PC-3 (cell line): ENCODE results near the gene EYS. TPM values are rescaled to one million over a fixed set of nuclear protein-coding genes. Genes with fewer than 3 reads are reported as not detected.

Experiments
- ATAC-seq: fragments of 200-7000 bp; cut with Tn5 transposase; 2 replicates; pipeline ENCODE4 v1.9.1; 2020; ENCODE audit warnings: mild to moderate bottlenecking, moderate library complexity
- BruUV-seq: library from RNA; stranded (reverse); fragments of 400-500 nt; replicated peaks from 2 replicates; lab custom pipeline; 2021; lab: Mats Ljungman, UMichigan
- CTCF ChIA-PET: fragments of 300-600 bp; sonication (Branson Sonifier 250); formaldehyde crosslinking; loops from one replicate; lab custom pipeline; 2022; ENCODE audit warnings: antibody characterized with exemption; lab: Charles Lee
- POLR2A ChIA-PET: fragments of 300-600 bp; sonication (Branson Sonifier 250); formaldehyde crosslinking; loops from one replicate; lab custom pipeline; 2022; ENCODE audit warnings: antibody characterized with exemption; ENCODE audit not compliant: unreplicated experiment; lab: Charles Lee
- DNase-seq: peaks from one replicate; pipeline ENCODE4 v3.0.0-alpha.2; 2015
- H2AFZ ChIP-seq: fragments of 300-600 bp; sonication (generic); 2 replicates; pipeline ENCODE4 v1.6.0; 2016; ENCODE audit warnings: antibody characterized with exemption, low read length
- H3F3A ChIP-seq: fragments of 300-600 bp; sonication (generic); one replicate; pipeline ENCODE4 v1.6.0; 2017; ENCODE audit warnings: antibody characterized with exemption, low read length, control low read depth, mild to moderate bottlenecking; ENCODE audit not compliant: unreplicated experiment
- H3K27ac ChIP-seq: fragments of 300-600 bp; sonication (generic); 2 replicates; pipeline ENCODE4 v1.5.1; 2016; ENCODE audit warnings: mild to moderate bottlenecking, low read length
- H3K27me3 ChIP-seq: fragments of 300-600 bp; sonication (generic); 2 replicates; pipeline ENCODE4 v1.6.1; 2016; ENCODE audit warnings: low read length, mixed read lengths
- H3K36me3 ChIP-seq: fragments of 300-600 bp; sonication (generic); 2 replicates; pipeline ENCODE4 v1.6.1; 2016; ENCODE audit warnings: low read depth, mixed run types, low read length, mixed read lengths
- H3K4me1 ChIP-seq: fragments of 300-600 bp; sonication (generic); 2 replicates; pipeline ENCODE4 v1.5.1; 2016; ENCODE audit warnings: low read length; ENCODE audit not compliant: insufficient read depth
- H3K4me2 ChIP-seq: fragments of 300-600 bp; sonication (generic); 2 replicates; pipeline ENCODE4 v1.6.0; 2016; ENCODE audit warnings: low read length
- H3K4me3 ChIP-seq: fragments of 300-600 bp; sonication (generic); 2 replicates; pipeline ENCODE4 v1.5.1; 2016; ENCODE audit warnings: mild to moderate bottlenecking, low read length, mixed read lengths
- H3K79me2 ChIP-seq: fragments of 300-600 bp; sonication (generic); 2 replicates; pipeline ENCODE4 v1.6.1; 2017; ENCODE audit warnings: low read length, mixed read lengths
- H3K9ac ChIP-seq: fragments of 300-600 bp; sonication (generic); 2 replicates; pipeline ENCODE4 v1.6.0; 2016; ENCODE audit warnings: mild to moderate bottlenecking, low read length
- H3K9me2 ChIP-seq: fragments of 300-600 bp; sonication (generic); replicated peaks from 2 replicates; pipeline ENCODE4 v1.6.1; 2016; ENCODE audit warnings: mixed run types, low read length, mixed read lengths
- H3K9me3 ChIP-seq: fragments of 300-600 bp; sonication (generic); 2 replicates; pipeline ENCODE4 v1.6.1; 2016; ENCODE audit warnings: low read length, mixed read lengths
- H4K20me1 ChIP-seq: fragments of 300-600 bp; sonication (generic); 2 replicates; pipeline ENCODE4 v1.6.1; 2016; ENCODE audit warnings: low read length, mixed read lengths
- CTCF ChIP-seq: fragments of 300-600 bp; sonication (generic); conservative IDR thresholded peaks from 2 replicates; pipeline ENCODE4 v1.5.1; 2017; ENCODE audit warnings: antibody characterized with exemption, low read depth, mild to moderate bottlenecking, low read length
- EZH2 ChIP-seq: fragments of 300-600 bp; sonication (generic); IDR thresholded peaks from one replicate; pipeline ENCODE4 v1.6.1; 2017; ENCODE audit warnings: antibody characterized with exemption, mild to moderate bottlenecking, low read length; ENCODE audit not compliant: unreplicated experiment
- EZH2phosphoT487 ChIP-seq: fragments of 300-600 bp; sonication (generic); IDR thresholded peaks from 2 replicates; pipeline ENCODE4 v1.6.1; 2018; ENCODE audit warnings: mild to moderate bottlenecking, antibody characterized with exemption, low read length, borderline replicate concordance
- intact Hi-C: fragments of 100-400 bp; cut with micrococcal nuclease; formaldehyde crosslinking; loops from 2 replicates; pipeline ENCODE4 v1.9.0; 2023
- total RNA-seq: library from RNA; depleted of rRNA; stranded (reverse); fragments of >200 nt; gene quantifications from 2 replicates; pipeline ENCODE4 v1.2.3, GENCODE V29; 2014

Gene EYS
- total RNA-seq, 1 experiment from 2014 or later = 0.07 TPM

- ATAC-seq = no peak
- BruUV-seq = no TSS peak
- POLR2A ChIA-PET = interaction anchor here (0.5 kb wide), 1 partner anchor 483 kb away, joined by 4 read pairs; no protein-coding TSS in a partner anchor
Observed at GRCh38 chr6:64622944-64623343, 1084.1 kb downstream of the EYS start.

GRCh38 chr6:64602993-64603392 lies 1104.0 kb downstream of the EYS start:
- H3K36me3 ChIP-seq = no peaks in the 10 kb centered on the region
- intact Hi-C loops = no loop called here
- no peaks in the 10 kb centered on the region for H3K27me3 ChIP-seq
- H3K27ac ChIP-seq = no peak overlapping the region
- no peaks in the 10 kb centered on the region for H3K9me2 ChIP-seq
- TF ChIP-seq CTCF (no peak), EZH2phosphoT487 (no peak), EZH2 (no peak)
- DNase-seq (no peak), ATAC-seq (no peak)
- H3K9ac ChIP-seq = no peak overlapping the region
- no peak overlapping the region for H2AFZ ChIP-seq
- H3K4me2 ChIP-seq = no peak overlapping the region
- no peaks in the 10 kb centered on the region for H3K9me3 ChIP-seq
- H3F3A ChIP-seq = no peaks in the 10 kb centered on the region
- no peak overlapping the region for H3K4me3 ChIP-seq
- no peaks in the 10 kb centered on the region for H4K20me1 ChIP-seq
- POLR2A ChIA-PET = no interaction called here
- CTCF ChIA-PET = no interaction called here
- no TSS peak for BruUV-seq
- H3K79me2 ChIP-seq = no peaks in the 10 kb centered on the region
- no peaks in the 10 kb centered on the region for H3K4me1 ChIP-seq

More at GRCh38 chr6:64622944-64623343, 1084.1 kb downstream of the EYS start:
- Histone ChIP-seq H2AFZ (no peak overlapping the region), H3K9me3 (no peaks in the 10 kb centered on the region), H4K20me1 (no peaks in the 10 kb centered on the region), H3K27ac (no peak overlapping the region), H3K36me3 (no peaks in the 10 kb centered on the region), H3F3A (no peaks in the 10 kb centered on the region), H3K79me2 (no peaks in the 10 kb centered on the region), H3K4me1 (no peaks in the 10 kb centered on the region), H3K4me3 (no peak overlapping the region), H3K4me2 (no peak overlapping the region), H3K9ac (no peak overlapping the region), H3K9me2 (no peaks in the 10 kb centered on the region), H3K27me3 (no peaks in the 10 kb centered on the region)
- TF ChIP-seq EZH2phosphoT487 (no peak), EZH2 (no peak), CTCF (no peak)
- no peak for DNase-seq
- intact Hi-C loops = no loop called here
- CTCF ChIA-PET = no interaction called here

GRCh38 chr6:64591676-64592036 lies 1115.4 kb downstream of the EYS start:
- no peak overlapping the region for H3K4me3 ChIP-seq
- DNase-seq (no peak), ATAC-seq (no peak)
- no TSS peak for BruUV-seq
- H3K9me2 ChIP-seq = no peaks in the 10 kb centered on the region
- TF ChIP-seq CTCF (no peak), EZH2 (no peak), EZH2phosphoT487 (no peak)
- no peaks in the 10 kb centered on the region for H3K36me3 ChIP-seq
- ChIA-PET CTCF (no interaction called here), POLR2A (no interaction called here)
- no peak overlapping the region for H3K9ac ChIP-seq
- H2AFZ ChIP-seq = no peak overlapping the region
- H3K27ac ChIP-seq = no peak overlapping the region
- H3K27me3 ChIP-seq = no peaks in the 10 kb centered on the region
- no peaks in the 10 kb centered on the region for H3K4me1 ChIP-seq
- no peak overlapping the region for H3K4me2 ChIP-seq
- no peaks in the 10 kb centered on the region for H3F3A ChIP-seq
- H3K79me2 ChIP-seq = no peaks in the 10 kb centered on the region
- no peaks in the 10 kb centered on the region for H4K20me1 ChIP-seq
- no peaks in the 10 kb centered on the region for H3K9me3 ChIP-seq
- intact Hi-C loops = no loop called here
